Epithelial cell of esophagus (primary cell): ENCODE measurements around the gene CYP8B1.

ENCODE experiments used
- DNase-seq: peaks from one replicate; pipeline ENCODE4 v3.0.0; 2010; ENCODE audit warnings: low read depth
- H3K4me3 ChIP-seq: 2 replicates; pipeline ENCODE4 v1.5.1; 2011; ENCODE audit warnings: mild to moderate bottlenecking, low read length, control low read depth
- CTCF ChIP-seq: IDR thresholded peaks from 2 replicates; pipeline ENCODE4 v1.5.1; 2011; ENCODE audit warnings: low read depth, mild to moderate bottlenecking, low read length, control low read depth, inconsistent platforms; ENCODE audit not compliant: insufficient read depth; ENCODE audit errors: missing control alignments

The CYP8B1 gene

DNA sequence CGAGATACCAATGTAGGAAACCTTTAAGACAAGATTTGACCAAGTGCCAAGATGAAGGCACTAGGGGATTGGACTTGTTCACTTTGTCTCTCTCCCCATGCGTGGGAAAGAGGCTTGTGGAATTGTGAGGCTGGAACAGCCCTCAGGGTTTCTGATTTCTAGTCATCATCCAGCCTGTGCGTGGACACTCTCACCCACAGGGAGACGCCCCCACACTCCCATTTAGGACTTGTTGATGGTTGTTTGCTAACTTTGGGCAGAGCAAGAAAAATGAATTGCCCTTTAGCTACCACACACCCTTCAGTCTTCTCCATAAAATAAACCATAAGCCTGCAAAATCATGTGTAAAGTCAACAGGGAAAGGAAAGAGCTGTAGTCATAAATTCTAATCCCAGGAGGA is 48.0 kb downstream of the CYP8B1 start:
- TF ChIP-seq CTCF: no peak
- H3K4me3 ChIP-seq: no peak overlapping the region
- DNase-seq: peak; percentile 61

GRCh38 chr3:42827023-42827422 is 48.7 kb downstream of the CYP8B1 start:
- TF ChIP-seq CTCF: no peak
- H3K4me3 ChIP-seq: no peak overlapping the region
- DNase-seq: peak; percentile 64

DNA sequence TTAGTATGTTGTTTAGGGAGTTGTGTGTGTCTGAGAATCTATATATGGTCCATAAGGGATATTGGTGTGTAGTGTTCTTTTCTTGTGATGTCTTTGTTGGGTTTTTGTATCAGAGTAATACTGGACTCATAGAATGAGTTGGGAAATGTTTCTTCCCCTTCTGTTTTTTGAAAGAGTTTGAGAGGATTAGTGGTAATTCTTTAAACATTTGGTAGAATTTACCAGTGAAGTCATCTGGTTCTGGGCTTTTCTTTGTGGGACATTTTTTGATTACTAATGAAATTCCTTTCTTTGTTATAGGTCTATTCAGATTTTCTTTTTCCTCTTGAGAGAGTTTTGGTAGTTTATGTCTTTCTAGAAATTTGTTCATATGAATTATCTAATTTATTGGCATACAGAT is 49.5 kb downstream of the CYP8B1 start:
- DNase-seq: no peak
- H3K4me3 ChIP-seq: no peak overlapping the region
- no peak for TF ChIP-seq CTCF

- H3K4me3 ChIP-seq: peak overlapping the region; percentile 10
- peak; percentile 98 for DNase-seq
- TF ChIP-seq CTCF: no peak
These were observed 52.3 kb downstream of the CYP8B1 start for GRCh38 chr3:42823351-42823750.

- no peak overlapping the region for H3K4me3 ChIP-seq
- TF ChIP-seq CTCF: no peak
- DNase-seq: peak; percentile 73
These were observed 52.9 kb downstream of the CYP8B1 start for GRCh38 chr3:42822828-42823227.
